Kidney epithelial cell (primary cell): Measurements from ENCODE around the gene PGLYRP1. TPM values are rescaled to one million over a fixed set of nuclear protein-coding genes. Genes with fewer than 3 reads are reported as not detected.

ENCODE experiments used
- DNase-seq: peaks from one replicate; pipeline ENCODE4 v3.0.0-alpha.2; 2010; ENCODE audit warnings: low read depth
- H3K27me3 ChIP-seq: 2 replicates; pipeline ENCODE4 v1.6.0; 2011; ENCODE audit warnings: low read length; ENCODE audit not compliant: control insufficient read depth, insufficient read depth
- H3K36me3 ChIP-seq: 2 replicates; pipeline ENCODE4 v1.5.1; 2011; ENCODE audit warnings: low read length; ENCODE audit not compliant: control insufficient read depth, insufficient read depth
- H3K4me3 ChIP-seq: 2 replicates; pipeline ENCODE4 v1.5.1; 2011; ENCODE audit warnings: low read depth, mild to moderate bottlenecking, control low read depth, low read length
- total RNA-seq: library from RNA; depleted of rRNA; stranded (reverse); fragments of >200 nt; gene quantifications from 2 replicates; pipeline ENCODE4 v1.2.3, GENCODE V29; 2015
- TF ChIP-seq, protein P1 (sequence below): IDR thresholded peaks from 2 replicates; pipeline ENCODE4 v1.5.1; 2011; ENCODE audit warnings: mild to moderate bottlenecking, moderate library complexity, low read length, control low read depth, inconsistent platforms; ENCODE audit not compliant: insufficient read depth, poor library complexity, severe bottlenecking

The PGLYRP1 gene
- total RNA-seq, 1 donor from 2014 or later, result not detected

DNA sequence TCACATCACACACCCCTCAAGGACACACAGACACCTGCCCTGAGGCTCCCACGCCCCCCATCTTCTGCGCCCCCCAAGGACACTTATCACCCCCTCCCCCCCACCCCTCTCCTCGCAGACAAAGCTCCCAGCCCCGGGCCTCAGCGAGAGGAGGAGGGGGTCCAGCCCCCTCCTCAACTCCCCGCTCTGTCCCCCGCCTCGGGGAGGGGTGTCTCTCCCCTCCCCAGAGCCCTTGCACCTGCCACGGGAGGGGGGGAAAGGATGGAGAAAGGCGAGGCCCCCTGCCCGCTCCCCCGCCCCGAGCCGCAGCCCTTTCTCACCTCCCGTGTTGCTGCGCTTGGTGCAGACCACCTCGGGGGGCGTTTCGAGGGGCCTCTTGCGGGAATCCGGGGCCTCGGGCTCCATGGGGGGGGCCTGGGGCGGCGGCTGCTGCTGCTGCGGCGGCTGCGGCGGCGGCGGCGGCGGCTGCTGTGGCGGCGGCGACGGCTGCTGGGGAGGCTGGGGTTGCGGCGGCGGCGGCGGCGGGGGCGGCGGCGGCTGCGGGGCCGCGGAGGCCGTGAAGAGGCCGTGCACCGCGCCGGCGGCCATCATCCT is 49.8 kb downstream of the PGLYRP1 start:
- H3K27me3 ChIP-seq, result peaks cover 60% of the 10 kb centered on the region
- H3K36me3 ChIP-seq, result no peaks in the 10 kb centered on the region
- DNase-seq, result no peak
- TF ChIP-seq, protein P1, sequence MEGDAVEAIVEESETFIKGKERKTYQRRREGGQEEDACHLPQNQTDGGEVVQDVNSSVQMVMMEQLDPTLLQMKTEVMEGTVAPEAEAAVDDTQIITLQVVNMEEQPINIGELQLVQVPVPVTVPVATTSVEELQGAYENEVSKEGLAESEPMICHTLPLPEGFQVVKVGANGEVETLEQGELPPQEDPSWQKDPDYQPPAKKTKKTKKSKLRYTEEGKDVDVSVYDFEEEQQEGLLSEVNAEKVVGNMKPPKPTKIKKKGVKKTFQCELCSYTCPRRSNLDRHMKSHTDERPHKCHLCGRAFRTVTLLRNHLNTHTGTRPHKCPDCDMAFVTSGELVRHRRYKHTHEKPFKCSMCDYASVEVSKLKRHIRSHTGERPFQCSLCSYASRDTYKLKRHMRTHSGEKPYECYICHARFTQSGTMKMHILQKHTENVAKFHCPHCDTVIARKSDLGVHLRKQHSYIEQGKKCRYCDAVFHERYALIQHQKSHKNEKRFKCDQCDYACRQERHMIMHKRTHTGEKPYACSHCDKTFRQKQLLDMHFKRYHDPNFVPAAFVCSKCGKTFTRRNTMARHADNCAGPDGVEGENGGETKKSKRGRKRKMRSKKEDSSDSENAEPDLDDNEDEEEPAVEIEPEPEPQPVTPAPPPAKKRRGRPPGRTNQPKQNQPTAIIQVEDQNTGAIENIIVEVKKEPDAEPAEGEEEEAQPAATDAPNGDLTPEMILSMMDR, result no peak
- no peak overlapping the region for H3K4me3 ChIP-seq

DNA sequence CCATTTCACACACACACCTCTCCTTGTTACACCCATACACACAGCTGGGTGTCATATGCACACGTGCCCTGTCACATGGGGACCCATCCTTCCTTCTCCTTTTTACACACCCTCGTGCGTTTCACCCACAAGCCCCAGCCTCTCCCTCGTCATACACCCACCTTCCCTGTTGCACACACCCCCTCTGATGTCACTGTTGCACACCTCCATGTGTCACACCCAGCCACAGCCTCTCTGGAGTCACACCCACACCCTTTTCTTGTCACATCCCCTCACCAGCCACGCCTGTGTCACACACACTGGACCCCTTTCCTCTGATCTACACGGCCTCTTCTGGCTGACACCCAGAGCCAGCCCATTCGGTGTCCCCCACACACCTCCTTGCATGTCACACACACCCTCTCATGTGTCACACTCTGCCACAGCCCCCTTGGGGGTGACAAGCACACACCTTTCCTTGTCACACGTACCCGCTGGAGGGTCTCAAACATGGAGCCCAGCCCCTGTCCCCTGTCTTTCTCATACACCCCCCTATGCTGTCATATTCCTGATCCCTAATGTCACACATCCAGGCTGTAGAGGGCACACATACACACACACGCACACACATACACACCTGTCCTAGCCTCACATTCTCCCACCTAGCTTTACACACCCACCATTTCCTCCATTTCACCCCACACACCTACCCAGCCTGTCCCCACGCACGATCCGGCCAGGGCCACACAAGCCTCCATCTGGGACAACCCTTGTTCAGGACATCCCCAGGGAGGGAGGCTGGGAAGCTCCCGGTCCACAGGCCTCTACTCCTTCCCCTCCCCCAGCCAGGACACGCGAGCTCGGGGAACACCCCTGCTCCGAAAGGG is 50.5 kb downstream of the PGLYRP1 start:
- TF ChIP-seq, protein P1, result no peak
- Histone ChIP-seq H3K4me3 (no peak overlapping the region), H3K36me3 (no peaks in the 10 kb centered on the region), H3K27me3 (peaks cover 57% of the 10 kb centered on the region)
- DNase-seq, result no peak

DNA sequence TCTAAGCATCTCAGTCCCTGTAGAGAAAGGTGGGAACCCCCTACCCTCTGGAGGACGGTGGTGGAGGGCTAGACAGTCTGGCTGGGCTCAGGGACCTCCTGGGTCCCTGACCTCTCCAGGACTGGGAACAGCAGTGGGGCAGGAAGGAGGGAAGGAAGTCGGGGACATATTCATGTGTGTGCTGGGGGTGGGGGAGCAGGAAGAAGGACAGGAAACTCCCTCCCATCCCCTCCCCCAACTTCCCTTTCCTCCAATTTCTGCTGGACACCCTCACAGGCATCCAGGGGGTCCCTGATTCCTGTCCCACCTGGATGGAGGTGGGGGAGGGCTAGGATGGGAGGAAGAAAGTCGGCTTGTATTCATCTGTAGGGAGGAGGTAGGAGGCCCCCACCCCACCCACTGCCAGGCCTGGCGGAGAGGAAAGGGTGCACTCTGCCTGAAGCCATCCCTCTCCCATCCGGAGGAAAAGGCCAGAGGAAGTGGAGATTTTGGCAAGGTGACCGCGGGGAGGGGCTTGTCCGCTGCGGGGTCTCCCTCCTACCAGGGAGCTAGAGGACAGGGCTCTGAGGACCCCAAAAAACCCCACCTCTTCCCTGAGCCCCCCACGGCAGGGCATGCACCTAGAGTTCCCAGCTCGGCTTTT is 51.5 kb downstream of the PGLYRP1 start:
- TF ChIP-seq, protein P1, result no peak
- Histone ChIP-seq H3K27me3 (peaks cover 55% of the 10 kb centered on the region), H3K4me3 (no peak overlapping the region), H3K36me3 (no peaks in the 10 kb centered on the region)
- DNase-seq, result no peak

DNA sequence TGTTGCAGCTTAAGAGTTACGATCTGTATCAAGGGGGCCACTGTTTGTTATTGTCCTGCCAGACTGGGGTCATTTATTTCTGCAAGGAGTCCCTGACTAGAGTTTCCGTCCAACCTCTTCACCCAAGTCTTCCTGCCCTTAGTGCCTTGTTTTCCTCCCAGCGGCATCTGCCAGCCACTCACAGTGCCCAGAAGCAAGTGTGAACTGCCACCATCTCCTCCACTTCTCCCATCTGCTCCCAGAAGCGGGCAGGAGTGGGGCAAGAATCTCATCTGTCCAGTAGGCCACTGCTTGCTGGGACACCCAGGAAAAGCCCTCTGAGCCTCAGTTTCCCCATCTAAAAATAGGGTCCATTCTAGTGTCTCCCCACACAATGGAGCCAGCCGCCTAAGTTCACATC is 53.2 kb downstream of the PGLYRP1 start:
- H3K36me3 ChIP-seq, result no peaks in the 10 kb centered on the region
- no peak overlapping the region for H3K4me3 ChIP-seq
- no peak for DNase-seq
- H3K27me3 ChIP-seq, result peaks cover 42% of the 10 kb centered on the region
- TF ChIP-seq, protein P1, result no peak

Other genes with a start within 250 kb of the PGLYRP1 start
- gene DMPK, start 240.6 kb downstream of the PGLYRP1 start, total RNA-seq, result 17.7 and 17.8 TPM in 2 replicates
- gene DMWD, start 230.2 kb downstream of the PGLYRP1 start, total RNA-seq, result 29.9 and 35.8 TPM in 2 replicates
- gene RSPH6A, start 207.7 kb downstream of the PGLYRP1 start, total RNA-seq, result not detected in 2 replicates
- gene SYMPK, start 159.9 kb downstream of the PGLYRP1 start, total RNA-seq, result 32.2 and 52.0 TPM in 2 replicates
- 0.14 and 0.50 TPM in 2 replicates for gene FOXA3, start 158.7 kb downstream of the PGLYRP1 start, total RNA-seq
- gene IRF2BP1, start 136.9 kb downstream of the PGLYRP1 start, total RNA-seq, result 32.9 and 36.4 TPM in 2 replicates
- gene MYPOP, start 120.4 kb downstream of the PGLYRP1 start, total RNA-seq, result 3.0 and 8.0 TPM in 2 replicates
- not detected in 2 replicates for gene NANOS2, start 108.3 kb downstream of the PGLYRP1 start, total RNA-seq
- under 0.01 TPM in 1 of 2 replicates, not detected in the other for gene NOVA2, start 49.2 kb downstream of the PGLYRP1 start, total RNA-seq
- gene CCDC61, start 27.6 kb downstream of the PGLYRP1 start, total RNA-seq, result 7.1 and 9.7 TPM in 2 replicates
- gene IGFL4, start 17.9 kb upstream of the PGLYRP1 start, total RNA-seq, result not detected in 2 replicates
- gene IGFL3, start 101.6 kb upstream of the PGLYRP1 start, total RNA-seq, result not detected in 2 replicates
- gene IGFL2, start 125.2 kb upstream of the PGLYRP1 start, total RNA-seq, result not detected in 2 replicates
- not detected in 2 replicates for gene IGFL1, start 206.7 kb upstream of the PGLYRP1 start, total RNA-seq